ENCODE results near the gene CPPED1. TPM values are rescaled to one million over a fixed set of nuclear protein-coding genes. Genes with fewer than 3 reads are reported as not detected.

Gene CPPED1
- total RNA-seq, 3 donors from 2014 or later, result 5.8 to 8.6 (median 8.2) TPM

DNA sequence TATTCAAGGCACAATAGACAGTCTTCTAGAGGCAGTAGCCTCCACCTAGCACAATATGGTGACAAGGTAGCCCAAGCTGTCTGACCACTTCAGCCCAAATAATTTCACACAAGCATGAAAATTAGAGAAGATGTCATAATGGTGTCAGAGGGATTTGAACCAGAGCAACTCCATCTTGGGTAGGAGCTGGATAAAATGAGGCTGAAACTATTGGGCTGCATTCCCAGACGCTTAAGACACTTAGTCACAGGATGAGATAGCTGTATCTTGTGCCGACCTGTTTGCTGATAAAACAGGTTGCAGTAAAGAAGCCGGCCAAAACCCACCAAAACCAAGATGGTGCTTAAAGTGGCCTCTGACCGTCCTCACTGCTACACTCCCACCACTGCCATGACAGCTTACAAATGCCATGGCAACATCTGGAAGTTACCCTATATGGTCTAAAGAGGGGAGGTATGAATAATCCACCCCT lies 192.6 kb downstream of the CPPED1 start:
- no peaks in the 10 kb centered on the region for H3K27me3 Mint-ChIP-seq (ENCODE audit: low read depth)
- peaks cover 18% of the 10 kb centered on the region for H3K4me1 Mint-ChIP-seq (ENCODE audit: low read depth)
- no peak overlapping the region for H3K4me3 Mint-ChIP-seq
- no peaks in the 10 kb centered on the region for H3K36me3 Mint-ChIP-seq (ENCODE audit: insufficient read depth)
- DNase-seq, result no peak
- no peak for ATAC-seq
- H3K9me3 Mint-ChIP-seq, result peaks cover 5% of the 10 kb centered on the region

DNA sequence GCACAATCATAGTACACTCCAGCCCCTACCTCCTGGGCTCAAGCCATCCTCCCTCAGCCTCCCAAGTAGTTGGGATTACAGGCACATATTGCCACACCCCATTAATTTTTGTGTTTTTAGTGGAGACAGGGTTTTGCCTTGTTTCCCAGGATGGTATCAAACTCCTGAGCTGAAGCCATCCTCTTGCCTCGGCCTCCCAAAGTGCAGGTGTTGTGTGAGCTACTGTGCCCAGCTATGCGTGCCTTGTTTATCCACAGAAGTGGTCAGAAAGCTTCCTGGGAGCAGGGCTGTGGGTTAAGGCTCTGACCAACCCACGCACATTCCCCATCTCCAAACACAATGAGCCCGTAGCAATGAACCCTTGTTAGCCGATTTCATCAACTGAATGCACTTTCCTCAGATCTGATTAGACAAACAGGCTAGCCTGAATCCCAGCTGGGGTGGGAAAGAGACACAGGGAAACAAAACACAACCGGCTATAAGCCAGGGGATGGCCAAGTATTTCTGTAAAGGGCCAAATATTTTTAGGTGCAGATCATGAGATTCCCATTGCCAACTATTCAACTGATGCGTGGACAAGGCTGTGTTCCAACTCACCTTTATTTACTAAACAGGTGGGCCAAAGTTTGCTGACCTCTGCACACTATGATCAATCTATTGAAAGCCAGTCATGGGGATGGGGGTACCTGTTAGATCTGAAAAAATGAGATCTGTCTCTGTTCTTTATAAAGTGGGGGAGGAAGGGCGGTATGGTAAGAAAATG lies 193.6 kb downstream of the CPPED1 start:
- H3K36me3 Mint-ChIP-seq (ENCODE audit: insufficient read depth), result no peaks in the 10 kb centered on the region
- H3K9me3 Mint-ChIP-seq, result peaks cover 5% of the 10 kb centered on the region
- no peak overlapping the region for H3K4me3 Mint-ChIP-seq
- peaks cover 18% of the 10 kb centered on the region for H3K4me1 Mint-ChIP-seq (ENCODE audit: low read depth)
- no peaks in the 10 kb centered on the region for H3K27me3 Mint-ChIP-seq (ENCODE audit: low read depth)
- DNase-seq (no peak), ATAC-seq (no peak)

Other genes starting within 250 kb of the CPPED1 start
- under 1 TPM; 0.08 to 0.20 (median 0.13) TPM for gene SHISA9, start 97.7 kb upstream of the CPPED1 start, total RNA-seq